Hematopoietic multipotent progenitor cell (in vitro differentiated cells): ENCODE measurements around the gene PRSS38. TPM values are rescaled to one million over a fixed set of nuclear protein-coding genes. Genes with fewer than 3 reads are reported as not detected.

Experiments used
- DNase-seq, 3 donors: peaks; one replicate each; pipeline ENCODE4 v3.0.0-alpha.2; 2011 to 2015; ENCODE audit warnings: low read depth in 2 of 3, low spot score in 2 of 3
- total RNA-seq: library from RNA; depleted of rRNA; stranded (reverse); fragments of >200 nt; gene quantifications from one replicate; pipeline ENCODE4 v1.2.3, GENCODE V29; 2012

The PRSS38 gene
- total RNA-seq, 1 donor, result not detected

DNA sequence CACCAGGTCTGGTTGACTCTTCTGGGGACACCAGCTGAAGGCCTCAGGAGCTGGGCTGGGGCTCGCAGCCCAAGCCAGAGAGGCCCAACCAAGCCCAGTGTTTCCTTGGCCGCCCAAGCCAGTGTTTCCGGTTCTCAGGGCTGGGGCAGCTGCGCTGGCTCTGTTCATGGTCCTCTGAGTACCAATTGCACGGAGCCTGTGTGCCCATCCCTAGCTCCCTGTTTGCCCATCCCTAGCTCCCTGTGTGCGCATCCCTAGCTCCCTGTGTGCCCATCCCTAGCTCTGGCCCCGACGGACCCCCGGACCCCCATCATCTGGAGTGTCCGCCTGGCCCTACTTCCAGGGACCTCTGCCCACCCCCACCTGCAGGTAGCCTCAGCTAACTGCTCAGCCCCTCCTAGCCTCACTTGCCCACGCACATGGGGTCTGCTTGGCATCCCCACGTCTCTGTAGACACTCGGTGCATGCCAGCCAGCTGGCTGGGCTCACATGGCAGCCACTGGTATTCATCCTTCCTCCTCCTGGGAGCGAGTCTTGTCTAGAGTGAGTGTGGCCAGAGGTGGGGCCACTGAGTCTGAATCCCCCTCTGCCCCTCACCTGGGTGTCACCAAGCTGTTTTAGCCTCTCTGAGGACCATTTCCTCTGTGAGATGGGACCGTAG lies 68.3 kb downstream of the PRSS38 start:
- no peak for DNase-seq

DNA sequence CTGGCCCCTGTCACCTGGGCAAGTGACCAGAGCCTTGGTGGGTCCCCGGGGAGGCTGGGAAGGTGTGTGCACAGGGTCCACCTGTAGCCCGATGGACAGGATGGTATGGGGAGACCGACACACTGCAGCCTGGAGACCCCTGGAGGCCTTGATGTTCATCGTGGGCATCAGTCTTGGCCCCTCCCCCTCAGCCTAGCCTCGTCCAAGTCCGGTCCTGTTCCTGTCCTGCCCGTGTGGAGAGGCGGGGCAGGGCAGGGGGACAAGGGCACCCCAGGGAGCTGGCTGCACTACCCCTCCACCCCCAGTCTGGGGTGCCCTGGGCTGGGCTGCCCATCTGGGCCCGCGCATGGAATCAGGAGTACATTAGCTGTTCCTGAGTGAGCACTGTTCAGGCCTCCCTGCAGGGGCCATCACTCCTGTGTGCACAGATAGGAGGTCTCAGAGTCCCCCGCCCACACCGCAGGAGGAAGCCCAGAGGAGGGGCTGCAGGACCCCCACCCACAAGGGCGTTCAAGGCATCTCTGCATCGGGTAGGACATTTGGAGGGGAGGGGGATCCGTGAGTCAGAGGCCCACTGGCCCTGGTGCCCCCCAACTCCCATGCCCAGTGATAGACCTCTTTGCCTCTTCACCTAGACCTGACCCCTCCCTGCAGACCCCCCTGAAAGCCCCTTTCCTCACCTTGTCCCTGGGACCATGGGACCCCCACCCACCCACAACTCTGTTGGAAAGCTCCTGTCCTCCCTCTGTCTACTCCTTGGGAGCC lies 69.1 kb downstream of the PRSS38 start:
- DNase-seq, result no peak

DNA sequence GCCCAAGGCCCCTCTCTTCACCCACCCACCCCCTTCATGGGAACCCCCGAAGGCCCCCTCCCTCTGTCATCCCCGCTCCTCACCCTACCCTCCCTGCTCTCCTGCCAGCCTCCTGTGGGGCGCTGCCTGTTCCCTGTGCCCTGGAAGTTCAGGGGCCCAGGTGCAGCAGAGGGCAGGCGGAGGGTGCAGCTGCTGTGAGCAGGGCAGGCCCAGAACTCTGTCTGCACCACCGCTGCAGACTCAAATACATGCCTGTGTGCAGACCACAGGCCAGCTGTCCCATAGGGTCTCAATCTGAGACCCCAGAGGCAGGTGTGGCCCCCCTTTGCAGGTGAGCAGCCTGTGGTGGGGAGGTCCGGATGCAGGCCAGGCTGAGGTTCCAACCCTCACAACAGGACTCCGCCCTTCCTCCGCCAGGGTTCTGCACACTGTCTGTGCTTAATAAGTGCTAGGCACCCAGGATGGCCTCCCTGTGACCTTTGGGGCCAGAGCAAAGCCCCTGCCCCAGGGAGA lies 69.7 kb downstream of the PRSS38 start:
- no peak for DNase-seq

- peak in 2 of 3 donors; percentile 39 to 50 for DNase-seq
Measured at GRCh38 chr1:227885648-227886502, 70.4 kb downstream of the PRSS38 start.

- DNase-seq, result no peak
Measured at GRCh38 chr1:227886503-227886961, 71.1 kb downstream of the PRSS38 start.

GRCh38 chr1:227886993-227887696 lies 71.7 kb downstream of the PRSS38 start:
- DNase-seq, result peak in 2 of 3 donors; percentile 27 to 84

DNA sequence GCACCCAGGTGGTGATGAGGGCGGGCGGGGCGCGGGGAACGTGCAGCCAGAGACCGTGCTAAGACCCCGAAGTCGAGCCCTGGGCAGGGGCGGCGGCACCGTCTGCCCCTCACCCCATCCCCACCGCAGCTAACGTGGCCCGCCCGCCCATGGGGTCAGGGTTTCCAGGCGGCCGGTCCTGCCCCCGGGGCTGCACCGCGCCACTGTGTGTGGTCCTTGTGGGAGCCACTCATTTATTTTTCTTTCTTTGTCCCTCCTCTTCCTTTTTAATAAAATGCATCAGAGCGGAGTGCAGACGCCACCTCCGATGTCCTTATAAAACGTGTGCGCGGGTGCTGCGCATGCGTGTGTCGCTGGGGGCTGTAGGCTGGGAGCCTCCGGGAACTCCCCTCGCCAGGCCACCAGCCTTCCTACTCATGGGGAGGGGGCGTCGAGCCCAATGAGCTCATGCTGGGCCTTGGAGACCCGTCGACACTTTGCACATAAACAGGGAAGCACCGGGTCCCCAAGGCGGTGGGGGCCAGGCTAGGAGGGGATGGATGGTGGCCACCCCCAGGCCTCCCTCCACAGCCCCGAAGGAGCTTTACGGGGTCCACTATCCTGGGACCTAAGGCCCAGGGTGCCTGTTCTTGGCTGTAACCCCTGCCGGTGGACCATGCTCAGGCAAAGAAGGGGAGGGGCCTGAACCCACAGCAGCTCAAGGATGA lies 72.4 kb downstream of the PRSS38 start:
- peak in 2 of 3 donors; percentile 36 to 86 for DNase-seq

DNA sequence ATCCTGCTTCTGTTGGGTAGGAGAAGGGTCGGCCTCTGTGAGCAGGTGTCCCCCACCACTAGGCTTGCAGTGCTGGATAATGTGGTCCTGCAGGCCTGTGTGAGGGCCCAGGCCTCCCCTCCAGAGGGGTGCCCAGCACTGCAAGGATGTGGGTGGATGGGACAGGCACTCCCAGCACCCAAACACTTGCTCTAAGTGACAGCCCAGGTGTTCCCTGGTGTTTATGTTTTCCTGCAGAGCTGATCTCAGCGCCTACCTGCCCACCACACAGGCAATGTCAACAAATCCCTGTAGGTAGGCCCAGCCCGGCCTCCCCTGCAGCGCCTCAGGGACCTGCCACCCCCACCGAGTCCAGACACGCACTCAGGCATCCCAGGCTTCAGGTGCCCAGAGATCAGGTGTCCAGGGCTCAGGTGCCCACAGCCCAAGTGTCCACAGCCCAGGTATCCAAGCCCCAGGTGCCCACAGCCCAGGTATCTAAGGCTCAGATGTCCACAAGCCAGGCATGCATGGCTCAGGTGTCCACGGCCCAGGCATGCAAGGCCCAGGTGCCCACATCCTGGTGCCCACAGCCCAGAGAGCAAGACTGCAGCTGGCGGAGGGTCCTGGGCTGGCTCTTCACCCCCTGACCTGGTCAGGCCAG lies 73.0 kb downstream of the PRSS38 start:
- no peak for DNase-seq

DNA sequence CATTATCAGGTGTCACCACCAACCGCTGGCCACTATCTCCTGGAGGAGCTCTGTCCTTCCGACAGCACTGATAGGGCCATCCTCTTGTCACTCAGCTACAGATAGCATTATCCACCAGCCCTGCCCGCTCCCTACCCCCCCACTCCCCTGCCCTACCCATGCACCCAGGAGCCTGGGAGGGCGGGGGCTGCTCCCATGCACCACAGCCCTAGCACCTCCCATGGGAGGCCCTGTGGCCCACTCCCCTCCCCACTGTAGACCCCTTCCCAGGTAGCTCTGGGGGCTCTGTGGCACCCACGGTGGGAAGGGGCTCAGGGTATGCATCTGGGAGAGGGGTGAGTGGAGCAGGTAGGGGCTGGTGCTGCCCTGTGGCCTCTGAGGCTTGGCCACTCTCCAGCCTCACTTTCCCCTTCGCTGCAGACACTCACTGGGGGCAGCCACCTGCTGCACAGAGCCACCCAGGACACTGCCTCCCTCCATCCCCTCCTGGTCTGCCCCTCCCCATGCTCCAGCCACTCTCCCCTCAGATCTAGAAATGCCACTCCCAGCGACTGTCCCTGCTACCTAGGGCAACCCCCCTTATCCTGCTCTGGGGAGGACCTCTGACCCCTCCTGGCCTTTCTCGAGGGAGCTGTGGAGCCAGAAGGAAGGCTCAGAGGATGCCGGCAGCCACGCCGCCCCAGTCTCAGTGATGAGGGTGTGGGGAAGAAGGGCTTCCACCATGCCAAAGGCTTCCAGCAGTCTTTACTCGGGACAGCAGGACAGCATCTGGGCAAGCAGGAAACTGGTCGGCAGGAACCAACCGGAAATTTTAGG lies 73.8 kb downstream of the PRSS38 start:
- no peak for DNase-seq

DNA sequence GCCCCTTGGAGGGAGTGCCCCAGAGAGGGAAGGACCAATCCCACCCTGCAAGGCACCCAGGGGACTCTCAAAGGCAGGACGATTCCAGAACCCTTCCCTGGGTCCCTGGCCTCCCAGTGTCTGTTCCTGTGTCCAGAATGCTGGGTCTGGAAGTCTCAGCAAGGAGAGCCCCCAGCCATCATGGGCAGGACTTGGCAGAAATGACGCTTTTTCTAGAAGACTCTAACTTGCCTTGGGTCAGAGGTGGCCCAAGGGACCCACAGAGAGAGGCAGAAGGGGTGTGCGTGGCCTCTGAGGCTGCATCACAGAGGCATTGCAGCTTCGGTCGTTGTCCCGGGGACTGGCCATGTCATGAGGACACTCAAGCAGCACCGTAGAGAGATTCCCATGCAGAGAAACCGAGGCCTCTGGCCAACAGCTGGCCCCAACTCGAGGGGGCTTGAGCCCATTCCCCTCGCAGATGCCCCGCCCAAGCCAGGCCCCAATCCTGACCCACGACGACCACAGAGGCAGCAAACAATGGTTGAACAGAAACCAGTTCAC lies 74.5 kb downstream of the PRSS38 start:
- no peak for DNase-seq

DNA sequence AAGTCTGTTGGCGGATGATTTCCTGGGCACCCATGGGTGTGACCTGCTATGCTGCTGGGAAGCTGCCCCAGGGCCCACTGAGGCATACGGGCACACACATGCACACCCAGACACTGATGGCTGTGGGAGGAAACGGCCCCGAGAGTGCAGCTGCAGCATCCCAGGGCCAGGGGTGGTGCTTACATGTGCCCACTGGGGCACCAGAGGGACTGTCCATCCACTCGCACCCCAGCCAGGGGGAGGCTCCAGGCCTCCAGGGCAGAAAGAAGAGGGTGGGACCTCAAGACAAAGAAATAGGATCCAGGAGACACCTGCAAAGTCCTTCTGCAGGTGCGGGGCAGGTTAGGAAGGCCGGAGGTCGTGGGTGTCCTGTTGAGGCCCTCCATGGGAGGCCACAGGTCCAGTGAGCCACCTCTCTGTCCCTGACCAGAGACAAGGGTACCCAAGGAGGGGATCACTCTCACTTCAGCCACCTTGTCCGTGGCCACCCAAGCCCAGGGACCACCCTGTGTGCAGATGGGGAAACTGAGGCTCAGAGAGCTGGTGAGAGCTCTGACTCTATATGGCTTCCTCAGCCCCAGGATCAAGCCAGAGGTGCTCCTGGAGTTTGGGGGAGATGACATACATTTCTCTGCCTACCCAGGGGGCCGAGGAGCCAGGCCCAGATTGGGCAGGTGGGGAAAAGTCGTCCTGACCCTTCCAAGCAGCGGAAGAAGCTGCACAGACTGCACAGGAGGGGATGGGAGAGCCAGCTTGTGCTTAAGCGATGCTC lies 75.2 kb downstream of the PRSS38 start:
- DNase-seq, result no peak

DNA sequence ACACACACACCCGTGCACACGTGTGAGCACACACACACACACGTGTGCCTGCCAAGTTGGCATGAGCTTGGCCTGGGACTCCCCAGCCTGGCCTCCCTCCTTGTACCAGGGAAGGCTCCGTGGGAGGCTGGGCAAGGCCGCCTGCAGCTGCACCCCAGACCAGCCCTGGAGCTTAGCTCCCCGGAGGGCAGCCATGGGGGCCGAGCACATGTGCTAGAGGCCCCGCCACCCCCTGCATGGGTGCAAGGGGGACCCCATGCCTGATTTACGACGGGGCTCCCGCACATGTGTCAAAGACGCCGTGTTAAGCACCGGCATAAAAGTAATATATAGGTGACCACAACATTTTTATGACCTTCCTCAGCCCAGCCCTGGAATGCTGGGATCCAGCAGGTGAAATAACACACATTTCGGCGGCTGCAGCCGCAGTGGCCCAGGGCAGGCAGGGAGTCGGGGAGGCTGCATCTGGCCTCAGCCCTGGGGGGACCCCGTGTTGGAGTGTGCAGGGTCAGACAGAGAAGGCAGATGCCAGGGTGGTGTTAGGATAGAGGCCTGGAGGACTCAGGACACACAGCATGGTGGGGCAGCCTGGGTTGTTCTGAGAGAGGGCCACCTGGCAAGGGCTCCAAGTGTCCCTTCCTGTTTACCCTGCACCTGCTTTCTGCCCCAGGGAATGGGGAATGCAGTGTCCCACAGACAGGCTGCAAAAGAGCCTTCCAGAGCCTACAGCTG lies 75.9 kb downstream of the PRSS38 start:
- no peak for DNase-seq

DNA sequence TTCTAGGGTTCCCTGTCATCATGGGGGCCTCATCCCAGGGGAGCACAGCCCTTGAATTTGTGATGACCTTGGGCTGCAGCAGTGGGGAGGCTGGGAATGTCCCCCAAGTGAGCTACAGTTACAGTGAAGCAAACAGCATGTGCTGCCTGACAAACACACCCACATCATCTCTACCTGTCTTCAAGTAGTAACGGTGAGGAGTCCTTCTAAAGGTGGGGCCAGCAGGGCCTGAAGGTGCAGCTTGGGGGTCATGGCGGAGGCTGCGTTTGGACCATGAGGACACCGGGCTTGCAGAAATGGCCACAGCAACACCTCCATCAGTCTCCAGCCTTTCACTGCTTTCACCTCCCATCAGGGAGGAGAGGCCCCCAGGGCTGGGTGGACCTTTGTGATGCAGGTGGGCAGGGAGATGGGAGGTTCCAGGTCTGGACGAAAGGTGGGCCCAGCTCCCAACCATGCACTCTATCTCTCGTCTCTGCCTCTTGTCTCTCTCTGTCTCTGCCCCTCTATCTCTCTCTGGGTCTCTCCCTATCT lies 76.5 kb downstream of the PRSS38 start:
- no peak for DNase-seq

DNA sequence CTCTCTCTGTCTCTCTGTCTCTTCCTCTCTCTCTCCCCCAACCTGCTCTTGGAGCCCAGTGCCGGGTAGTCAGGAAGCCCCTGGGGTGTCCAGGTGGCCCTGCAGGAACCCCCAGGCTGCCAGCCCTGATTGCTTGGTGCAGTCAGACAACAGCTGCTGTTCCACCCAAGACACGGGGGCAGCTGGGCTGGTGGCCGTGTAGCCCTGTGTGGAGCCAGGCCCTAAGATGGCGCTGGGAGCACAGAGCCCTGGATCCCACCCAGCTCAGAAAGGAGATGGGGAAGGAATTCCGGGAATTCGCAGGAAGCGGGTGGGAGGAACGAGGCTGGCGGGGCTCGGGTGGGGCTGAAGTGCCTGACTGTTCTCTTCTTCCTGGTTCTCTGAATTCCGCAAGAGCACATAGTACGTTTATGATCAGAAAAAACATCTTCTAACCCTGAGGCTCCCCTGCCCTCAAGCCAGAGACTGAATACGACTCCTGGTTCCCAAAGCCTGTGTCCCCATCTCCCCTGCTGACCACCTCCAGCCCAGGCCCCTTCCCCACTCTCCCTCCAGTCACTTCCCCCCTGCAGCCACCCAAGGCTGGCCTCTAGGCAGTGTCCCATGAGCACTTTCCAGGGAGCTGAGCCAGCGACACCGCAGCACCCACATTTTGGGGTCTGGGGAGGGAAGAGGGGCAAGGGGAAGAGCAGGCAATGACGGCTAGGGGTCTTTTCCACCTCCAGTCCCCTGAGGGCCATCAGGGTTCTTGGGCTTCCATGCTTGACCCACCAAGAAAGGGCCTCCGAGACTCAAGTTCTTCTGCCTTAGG lies 77.2 kb downstream of the PRSS38 start:
- no peak for DNase-seq

DNA sequence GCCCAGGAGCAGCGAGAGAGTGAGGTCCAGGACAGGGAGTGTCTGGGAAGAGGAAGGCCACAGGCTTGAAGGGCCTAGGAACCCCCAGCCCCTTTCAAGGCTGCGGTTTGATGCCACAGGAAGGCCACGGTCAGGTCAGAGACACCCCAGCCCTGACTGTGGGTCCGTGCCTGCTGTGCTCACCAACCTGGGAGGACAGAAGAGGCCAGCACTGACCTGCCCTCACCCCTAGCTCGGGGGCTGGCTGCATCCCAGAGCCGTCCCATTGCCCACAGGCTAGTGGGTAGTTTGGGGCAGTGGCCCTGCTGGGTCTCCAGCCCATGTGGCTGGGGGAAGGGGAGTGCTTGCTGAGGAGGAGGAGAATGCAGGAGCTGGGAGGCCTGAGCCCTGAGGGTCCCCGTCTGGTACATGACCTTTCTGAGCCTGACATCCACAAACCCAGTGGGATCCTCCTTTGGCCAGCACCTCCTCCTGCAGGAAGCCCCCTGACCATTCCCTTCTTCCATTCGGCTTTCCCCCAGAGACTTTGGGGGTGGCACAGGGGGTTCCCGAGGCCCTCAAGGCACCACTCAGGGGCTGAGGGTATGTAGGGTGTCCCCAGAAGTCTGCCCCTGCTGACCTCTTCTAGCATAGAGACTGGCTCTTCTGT lies 77.9 kb downstream of the PRSS38 start:
- DNase-seq, result no peak
